Right cardiac atrium (tissue), 5 donors: ENCODE results near the gene FER. TPM values are rescaled to one million over a fixed set of nuclear protein-coding genes. Genes with fewer than 3 reads are reported as not detected.
A peak's percentile ranks its signal among the peaks of the same experiment; 100 is the strongest.

Source experiments
- ATAC-seq, 2 donors: fragments of 200-7000 bp; cut with Tn5 transposase; one replicate each; pipeline versions ENCODE4 v1.8.0 to v1.9.1; 2020; ENCODE audit warnings: moderate library complexity in 2 of 2, mild to moderate bottlenecking in 1 of 2
- DNase-seq, 3 donors: peaks; one replicate each; pipeline ENCODE4 v3.0.0-alpha.2; 2020
- H3K27ac ChIP-seq: one replicate; pipeline ENCODE4 v1.5.1; 2013; ENCODE audit warnings: mild to moderate bottlenecking, low read length, control low read depth, moderate library complexity
- H3K27me3 ChIP-seq: one replicate; pipeline ENCODE4 v1.6.1; 2013; ENCODE audit not compliant: control insufficient read depth, insufficient read depth
- H3K4me1 ChIP-seq: one replicate; pipeline ENCODE4 v1.6.1; 2013; ENCODE audit warnings: low read length; ENCODE audit not compliant: control insufficient read depth, insufficient read depth
- H3K4me3 ChIP-seq: one replicate; pipeline ENCODE4 v1.5.1; 2013; ENCODE audit warnings: low read length, control low read depth
- H3K9me3 ChIP-seq: one replicate; pipeline ENCODE4 v1.6.1; 2013; ENCODE audit warnings: low read length; ENCODE audit not compliant: control insufficient read depth
- WGBS: extraction: QIAGEN DNeasy Blood & Tissue Kit; methylation state at CpG from one replicate; pipeline ENCODE4 v1.1.7; 2013; 5-methylcytosine and 5-hydroxymethylcytosine counted together
- intact Hi-C, 4 donors: fragments of 100-400 bp; cut with DNase I; formaldehyde crosslinking; loops; one replicate each; pipeline versions ENCODE4 v1.11.0 to v1.14.0; 2022 to 2023
- polyA plus RNA-seq: library from polyadenylated mRNA; stranded (reverse); fragments of 200-250 nt; gene quantifications from one replicate; pipeline ENCODE4 v1.2.3, GENCODE V29; 2013
- total RNA-seq, 4 donors: library from RNA; stranded (reverse); fragmentation: NEBNext Ultra II Directional; extraction: Animal tissue kit (Norgen Biotek cat#: 25700); gene quantifications; one replicate each; pipeline ENCODE4 v1.2.1, GENCODE V29; 2021
- donor health status: healthy with polysubstance abuse.
- donor health status: DM: no; HTN: yes; CAD: no.
- donor health status: DM: no; HTN: no; CAD: no.
- donor health status: DM: no; HTN: yes; CAD: no; lungs with severe emphysema.
- donor health status: DM: yes; HTN: yes; CAD: no.

The FER gene
- total and polyA plus RNA-seq, 5 donors = 1.7 to 29.4 (median 19.2) TPM

GRCh38 chr5:109191153-109191558, 443.5 kb downstream of the FER start:
- ATAC-seq (peak in 1 of 2 donors; percentile 83), DNase-seq (peak in 1 of 3 donors; percentile 26)
- no peaks in the 10 kb centered on the region for H3K27me3 ChIP-seq
- peaks cover 1% of the 10 kb centered on the region for H3K4me1 ChIP-seq
- no peaks in the 10 kb centered on the region for H3K9me3 ChIP-seq
- no peak overlapping the region for H3K4me3 ChIP-seq
- H3K27ac ChIP-seq = no peak overlapping the region
- WGBS = 44% methylated on average over 2 of the region's 2 CpGs
- intact Hi-C loops = no loop called here

GRCh38 chr5:109192027-109192426, 444.3 kb downstream of the FER start:
- 97% methylated on average over 1 of the region's 1 CpG for WGBS
- intact Hi-C loops = no loop called here
- Histone ChIP-seq H3K9me3 (no peaks in the 10 kb centered on the region), H3K27ac (no peak overlapping the region), H3K4me1 (peaks cover 1% of the 10 kb centered on the region), H3K27me3 (no peaks in the 10 kb centered on the region), H3K4me3 (no peak overlapping the region)
- ATAC-seq = peak; percentile 47 to 77
- no peak for DNase-seq

GRCh38 chr5:109192555-109193281, 445.0 kb downstream of the FER start:
- H3K4me1 ChIP-seq = peaks cover 1% of the 10 kb centered on the region
- WGBS = 89% methylated on average over 6 of the region's 6 CpGs
- DNase-seq (no peak), ATAC-seq (no peak)
- intact Hi-C loops = no loop called here
- no peaks in the 10 kb centered on the region for H3K27me3 ChIP-seq
- no peak overlapping the region for H3K4me3 ChIP-seq
- no peak overlapping the region for H3K27ac ChIP-seq
- H3K9me3 ChIP-seq = no peaks in the 10 kb centered on the region

- Histone ChIP-seq H3K27ac (no peak overlapping the region), H3K9me3 (no peaks in the 10 kb centered on the region), H3K4me1 (peaks cover 1% of the 10 kb centered on the region), H3K4me3 (no peak overlapping the region), H3K27me3 (no peaks in the 10 kb centered on the region)
- DNase-seq (no peak), ATAC-seq (no peak)
- intact Hi-C loops = no loop called here
- WGBS = 83% methylated on average over 2 of the region's 2 CpGs
Observed at GRCh38 chr5:109195667-109196066, 448.0 kb downstream of the FER start.

GRCh38 chr5:109196087-109196822, 448.6 kb downstream of the FER start:
- WGBS = 74% methylated on average over 2 of the region's 2 CpGs
- H3K4me1 ChIP-seq = peaks cover 1% of the 10 kb centered on the region
- ATAC-seq (no peak), DNase-seq (no peak)
- H3K27ac ChIP-seq = no peak overlapping the region
- H3K27me3 ChIP-seq = no peaks in the 10 kb centered on the region
- no peak overlapping the region for H3K4me3 ChIP-seq
- H3K9me3 ChIP-seq = no peaks in the 10 kb centered on the region
- intact Hi-C loops = no loop called here

- Histone ChIP-seq H3K27me3 (no peaks in the 10 kb centered on the region), H3K9me3 (no peaks in the 10 kb centered on the region), H3K4me1 (peaks cover 1% of the 10 kb centered on the region), H3K27ac (no peak overlapping the region), H3K4me3 (no peak overlapping the region)
- no peak for DNase-seq
- WGBS = 98% methylated on average over 2 of the region's 2 CpGs
- no peak for ATAC-seq
- intact Hi-C loops = no loop called here
Observed at GRCh38 chr5:109196823-109197160, 449.1 kb downstream of the FER start.

- Histone ChIP-seq H3K4me3 (no peak overlapping the region), H3K27ac (no peak overlapping the region), H3K4me1 (peaks cover 1% of the 10 kb centered on the region), H3K9me3 (no peaks in the 10 kb centered on the region), H3K27me3 (no peaks in the 10 kb centered on the region)
- 46% methylated on average over 2 of the region's 2 CpGs for whole genome bisulfite sequencing
- DNase-seq = no peak
- intact Hi-C loops = no loop called here
- no peak for ATAC-seq
Observed at GRCh38 chr5:109199289-109199688, 451.6 kb downstream of the FER start.

- H3K27me3 ChIP-seq = no peaks in the 10 kb centered on the region
- H3K27ac ChIP-seq = no peak overlapping the region
- H3K4me1 ChIP-seq = peaks cover 1% of the 10 kb centered on the region
- peaks cover 2% of the 10 kb centered on the region for H3K9me3 ChIP-seq
- no peak overlapping the region for H3K4me3 ChIP-seq
- 64% methylated on average over 5 of the region's 5 CpGs for WGBS
- DNase-seq = no peak
- intact Hi-C loops = no loop called here
- no peak for ATAC-seq
Observed at GRCh38 chr5:109199799-109200620, 452.3 kb downstream of the FER start.

- Histone ChIP-seq H3K4me3 (no peak overlapping the region), H3K4me1 (peaks cover 4% of the 10 kb centered on the region), H3K27me3 (no peaks in the 10 kb centered on the region), H3K27ac (no peak overlapping the region), H3K9me3 (no peaks in the 10 kb centered on the region)
- intact Hi-C loops = no loop called here
- whole genome bisulfite sequencing = 85% methylated on average over 3 of the region's 3 CpGs
- ATAC-seq (no peak), DNase-seq (no peak)
Observed at GRCh38 chr5:109215040-109215439, 467.3 kb downstream of the FER start.

GRCh38 chr5:109218818-109219217, 471.1 kb downstream of the FER start:
- Histone ChIP-seq H3K27ac (no peak overlapping the region), H3K27me3 (no peaks in the 10 kb centered on the region), H3K4me3 (no peak overlapping the region), H3K9me3 (no peaks in the 10 kb centered on the region), H3K4me1 (peaks cover 4% of the 10 kb centered on the region)
- ATAC-seq (no peak), DNase-seq (no peak)
- intact Hi-C loops = no loop called here
- 18% methylated on average over 4 of the region's 4 CpGs for WGBS

GRCh38 chr5:109223531-109223930, 475.8 kb downstream of the FER start:
- intact Hi-C loops = no loop called here
- no peak overlapping the region for H3K4me3 ChIP-seq
- no peaks in the 10 kb centered on the region for H3K27me3 ChIP-seq
- ATAC-seq (no peak), DNase-seq (no peak)
- WGBS = 80% methylated on average over 9 of the region's 9 CpGs
- no peaks in the 10 kb centered on the region for H3K9me3 ChIP-seq
- no peak overlapping the region for H3K27ac ChIP-seq
- peaks cover 4% of the 10 kb centered on the region for H3K4me1 ChIP-seq
